K562 (cell line): ENCODE results near the gene ZNF480. TPM values are rescaled to one million over a fixed set of nuclear protein-coding genes. Genes with fewer than 3 reads are reported as not detected.

Source experiments
- ATAC-seq: fragments of 200-7000 bp; cut with Tn5 transposase; 3 replicates; pipeline ENCODE4 v1.9.1; 2020; ENCODE audit warnings: moderate library complexity
- BruUV-seq: library from RNA; stranded (reverse); fragments of 400-500 nt; replicated peaks from 2 replicates; lab custom pipeline; 2021; lab: Mats Ljungman, UMichigan
- CTCF ChIA-PET: fragments of 300-600 bp; formaldehyde crosslinking; extraction: SDS; loops from one replicate; lab custom pipeline; 2021; ENCODE audit warnings: low intra/inter-chr PET ratio; lab: Yijun Ruan, JAX
- POLR2A ChIA-PET: fragments of 300-600, 350-650 bp; sonication (Branson Sonifier 250); formaldehyde crosslinking; extraction: SDS; loops from one replicate; lab custom pipeline; 2021; ENCODE audit warnings: antibody characterized with exemption, inconsistent platforms; lab: Yijun Ruan, JAX
- DNase-seq, 4 experiments: peaks; one replicate each; pipeline versions ENCODE4 v3.0.0 to v3.0.0-alpha.2; 2011 to 2018; ENCODE audit warnings: low spot score in 3 of 4, mixed read lengths in 3 of 4; ENCODE audit errors: extremely low read depth in 1 of 4
- FAIRE-seq: peaks from 2 replicates; lab custom pipeline; 2011; peaks lifted over from hg19 to GRCh38; lab: Jason Lieb, UNC
- H2AFZ ChIP-seq: 2 replicates; pipeline ENCODE4 v1.6.0; 2011; ENCODE audit warnings: low read depth, low read length, control low read depth, inconsistent platforms
- H3K27ac ChIP-seq: fragments of 200-600 bp; 3 replicates; pipeline ENCODE4 v1.8.0; 2011; ENCODE audit warnings: low read depth, mild to moderate bottlenecking, control low read depth, inconsistent platforms, low read length, moderate library complexity, mixed read lengths; ENCODE audit errors: extremely low read depth
- H3K27me3 ChIP-seq, 2 experiments: fragments of 300-600 bp in 1 of 2; 2 replicates in 1 of 2; 3 replicates in 1 of 2; pipeline versions ENCODE4 v1.6.0 to v1.8.0; 2011; ENCODE audit warnings: inconsistent platforms in 2 of 2, low read length in 2 of 2, mild to moderate bottlenecking in 1 of 2, mixed read lengths in 1 of 2, moderate library complexity in 1 of 2; ENCODE audit not compliant: control insufficient read depth in 2 of 2, insufficient read depth in 2 of 2
- H3K36me3 ChIP-seq: fragments of 300-600 bp; 3 replicates; pipeline ENCODE4 v1.8.0; 2011; ENCODE audit warnings: mild to moderate bottlenecking, low read length, inconsistent platforms; ENCODE audit not compliant: control insufficient read depth, insufficient read depth
- H3K4me1 ChIP-seq, 2 experiments: fragments of 200-600 bp in 1 of 2; replicated peaks in 1 of 2; 2 replicates in 1 of 2; 3 replicates in 1 of 2; pipeline versions ENCODE4 v1.5.1 to v1.8.0; 2011; ENCODE audit warnings: inconsistent platforms in 2 of 2, low read length in 2 of 2, mild to moderate bottlenecking in 1 of 2, mixed read lengths in 1 of 2, moderate library complexity in 1 of 2; ENCODE audit not compliant: control insufficient read depth in 2 of 2, insufficient read depth in 2 of 2
- H3K4me2 ChIP-seq: 2 replicates; pipeline ENCODE4 v1.6.1; 2011; ENCODE audit warnings: low read length, control low read depth, inconsistent platforms, mixed read lengths; ENCODE audit not compliant: insufficient read depth
- H3K4me3 ChIP-seq: fragments of 200-600 bp; sonication (generic), shearing (Covaris generic); 2 replicates; pipeline ENCODE4 v1.5.1; 2016; ENCODE audit warnings: control low read depth, inconsistent platforms
- H3K79me2 ChIP-seq: fragments of 200-600 bp; 3 replicates; pipeline ENCODE4 v1.8.0; 2011; ENCODE audit warnings: low read length, inconsistent platforms; ENCODE audit not compliant: control insufficient read depth, insufficient read depth
- H3K9ac ChIP-seq, 2 experiments: 2 replicates each; pipeline versions ENCODE4 v1.6.0 to v1.6.1; 2011; ENCODE audit warnings: low read depth in 2 of 2, low read length in 2 of 2, control low read depth in 1 of 2, inconsistent platforms in 1 of 2, mild to moderate bottlenecking in 1 of 2, mixed read lengths in 1 of 2; ENCODE audit not compliant: insufficient read depth in 1 of 2
- H3K9me1 ChIP-seq: one replicate; pipeline ENCODE4 v1.6.0; 2011; ENCODE audit warnings: inconsistent platforms, mild to moderate bottlenecking, low read length, moderate library complexity; ENCODE audit not compliant: control insufficient read depth, insufficient read depth
- H3K9me3 ChIP-seq: replicated peaks from 2 replicates; pipeline ENCODE4 v1.5.1; 2011; ENCODE audit warnings: low read depth, low read length, inconsistent platforms; ENCODE audit not compliant: control insufficient read depth, insufficient read depth
- H4K20me1 ChIP-seq: replicated peaks from 2 replicates; pipeline ENCODE4 v1.6.1; 2011; ENCODE audit warnings: low read length, inconsistent platforms, mixed read lengths; ENCODE audit not compliant: control insufficient read depth, insufficient read depth
- CBX3 ChIP-seq, 2 experiments: IDR thresholded peaks; 1 replicate in 1 of 2; 2 replicates in 1 of 2; pipeline ENCODE4 v1.6.1; 2012; ENCODE audit warnings: inconsistent platforms in 2 of 2, low read length in 2 of 2, borderline replicate concordance in 1 of 2, control low read depth in 1 of 2
- ESRRB ChIP-seq: fragments of 250-450 bp; sonication (Bioruptor Pico); IDR thresholded peaks from 2 replicates; pipeline ENCODE4 v1.5.0; 2020; ENCODE audit warnings: mild to moderate bottlenecking, moderate library complexity, borderline replicate concordance
- HMGN3 ChIP-seq: IDR thresholded peaks from 2 replicates; pipeline ENCODE4 v1.6.1; 2011; ENCODE audit warnings: borderline replicate concordance, low read depth, mild to moderate bottlenecking, mixed read lengths, low read length; ENCODE audit not compliant: insufficient read length; ENCODE audit errors: extremely low read depth
- NR2F6 ChIP-seq: fragments of 450-650 bp; formaldehyde crosslinking; IDR thresholded peaks from 2 replicates; pipeline ENCODE4 v1.4.0; 2020; ENCODE audit warnings: mild to moderate bottlenecking
- SAFB ChIP-seq: fragments of 200-400 bp; formaldehyde crosslinking; IDR thresholded peaks from 2 replicates; pipeline ENCODE4 v1.6.1; 2017; ENCODE audit warnings: low read depth, low read length, borderline replicate concordance
- TCF15 ChIP-seq: fragments of 250-450 bp; sonication (Bioruptor Pico); IDR thresholded peaks from 2 replicates; pipeline ENCODE4 v1.8.0; 2022; ENCODE audit warnings: moderate library complexity, mild to moderate bottlenecking, inconsistent platforms
- THRA ChIP-seq: fragments of 450-650 bp; IDR thresholded peaks from 2 replicates; pipeline ENCODE4 v1.6.1; 2017; ENCODE audit warnings: mild to moderate bottlenecking, moderate library complexity
- XRCC3 ChIP-seq: fragments of 450-650 bp; IDR thresholded peaks from 2 replicates; pipeline ENCODE4 v1.6.1; 2017; ENCODE audit warnings: mild to moderate bottlenecking, moderate library complexity
- ZC3H11A ChIP-seq: IDR thresholded peaks from 2 replicates; pipeline ENCODE4 v1.6.1; 2012; ENCODE audit warnings: low read depth, low read length, improper control_type of control experiment
- ZNF274 ChIP-seq: IDR thresholded peaks from 2 replicates; pipeline ENCODE4 v1.6.1; 2011; ENCODE audit warnings: low read depth, mild to moderate bottlenecking, low read length, moderate library complexity, borderline replicate concordance
- ZNF280A ChIP-seq: fragments of 450-650 bp; IDR thresholded peaks from 2 replicates; pipeline ENCODE4 v1.6.1; 2018; ENCODE audit warnings: mild to moderate bottlenecking, low read depth; ENCODE audit not compliant: partially characterized antibody
- ZNF436 ChIP-seq: fragments of 250-450, 450-650 bp; sonication (Bioruptor Pico); formaldehyde crosslinking; IDR thresholded peaks from 2 replicates; pipeline ENCODE4 v1.7.0; 2020; ENCODE audit warnings: mild to moderate bottlenecking
- WGBS: fragments of 100-300 bp; shearing (Covaris generic); methylation state at CpG from one replicate; pipeline ENCODE4 v1.1.6; 2016; ENCODE audit warnings: low coverage, mixed read lengths; ENCODE audit not compliant: insufficient coverage; ENCODE audit errors: missing lambda C conversion rate; 5-methylcytosine and 5-hydroxymethylcytosine counted together
- in situ Hi-C: fragments of 300-500 bp; cut with MboI; formaldehyde crosslinking; loops from 4 replicates; pipeline ENCODE4 v1.15.0; 2018; ENCODE audit warnings: inconsistent platforms, mixed read lengths
- intact Hi-C: fragments of 100-400 bp; cut with micrococcal nuclease; formaldehyde crosslinking; loops from 2 replicates; pipeline ENCODE4 v1.14.2; 2022
- polyA plus RNA-seq, 8 experiments: library from polyadenylated mRNA; depleted of rRNA in 4 of 8; stranded (reverse) in 5 of 8; unstranded in 3 of 8; fragments of >200 nt; fragmentation: Nextera tagmentation in 2 of 8; fragmentation: Illumina TruSeq in 1 of 8; extraction: Ambion mirVana in 2 of 8; extraction: Trizol in 1 of 8; gene quantifications; 2 replicates each; pipeline versions ENCODE4 v1.2.1 to v1.2.3, GENCODE V29; 2011 to 2014; ENCODE audit warnings: inconsistent platforms in 1 of 8, missing spikeins in 1 of 8
- total RNA-seq, 7 experiments: library from RNA; depleted of rRNA in 6 of 7; stranded (reverse); fragments of >200 nt in 6 of 7; fragmentation: Illumina TruSeq in 2 of 7; extraction: Trizol in 2 of 7; gene quantifications; 2 replicates each; pipeline versions ENCODE4 v1.2.1 to v1.2.3, GENCODE V29; 2011 to 2021; ENCODE audit warnings: low replicate concordance in 1 of 7

Gene ZNF480
- total and polyA plus RNA-seq, 9 of the 15 experiments (the other 6 are each of a cell fraction or from before 2014, with no cell fraction given), result 10.4 to 31.1 (median 22.3) TPM

- TF ChIP-seq CBX3 (IDR thresholded peaks at IDR 0.05; ENCODE audit: borderline replicate concordance in 1 of 2, low read length in 2 of 2) (peak; percentile 76 to 92), XRCC3 (no peak), SAFB (no peak), ZNF280A (peak; percentile 68), ZNF436 (CRISPR knock-in tag) (no peak)
These were observed 10.3 kb downstream of the ZNF480 start (continued) for GRCh38 chr19:52307275-52307674.

GRCh38 chr19:52322429-52322828 lies 25.5 kb downstream of the ZNF480 start:
- no peak for TF ChIP-seq ESRRB (CRISPR knock-in tag)
- TF ChIP-seq HMGN3, result no peak
- TF ChIP-seq THRA, result no peak
- peak; percentile 77 for TF ChIP-seq ZNF274
- TF ChIP-seq ZC3H11A, result no peak
- TF ChIP-seq TCF15 (CRISPR knock-in tag), result no peak
- TF ChIP-seq NR2F6, result no peak
- TF ChIP-seq, all 486 proteins: peak for 1

More at GRCh38 chr19:52322429-52322828, 25.5 kb downstream of the ZNF480 start:
- Histone ChIP-seq H4K20me1 (no peaks in the 10 kb centered on the region), H3K4me2 (no peak overlapping the region), H3K9ac (no peak overlapping the region), H3K79me2 (no peaks in the 10 kb centered on the region), H3K4me3 (no peak overlapping the region), H3K4me1 (no peaks in the 10 kb centered on the region; a peak in 1 of 5 replicates), H3K9me3 (peaks cover 41% of the 10 kb centered on the region), H2AFZ (no peak overlapping the region), H3K9me1 (no peaks in the 10 kb centered on the region), H3K27me3 (no peaks in the 10 kb centered on the region), H3K36me3 (peaks cover 53% of the 10 kb centered on the region), H3K27ac (no peak overlapping the region)
- 96% methylated on average over 6 of the region's 6 CpGs for WGBS
- ATAC-seq (no peak), FAIRE-seq (no peak), DNase-seq (no peak)
- CTCF ChIA-PET, result no interaction called here
- POLR2A ChIA-PET, result no interaction called here
- no TSS peak for BruUV-seq
- in situ Hi-C loops, result no loop called here
- intact Hi-C loops, result no loop called here
